GM12878 (cell line): ENCODE data around the gene JPT1. TPM values are rescaled to one million over a fixed set of nuclear protein-coding genes. Genes with fewer than 3 reads are reported as not detected.

Experiments used
- ATF7 ChIP-seq: fragments of 450-650 bp; IDR thresholded peaks from 2 replicates; pipeline ENCODE4 v1.6.1; 2016; ENCODE audit warnings: low read depth, mild to moderate bottlenecking
- BHLHE40 ChIP-seq, 2 experiments: fragments of 450-650 bp in 1 of 2; IDR thresholded peaks; 2 replicates each; pipeline ENCODE4 v1.6.1; 2011 to 2017; ENCODE audit warnings: low read depth in 2 of 2, borderline replicate concordance in 1 of 2, improper control_type of control experiment in 1 of 2, low read length in 1 of 2, mild to moderate bottlenecking in 1 of 2
- BMI1 ChIP-seq: fragments of 450-650 bp; IDR thresholded peaks from 2 replicates; pipeline ENCODE4 v1.6.1; 2016; ENCODE audit warnings: mild to moderate bottlenecking, moderate library complexity, borderline replicate concordance
- CBFB ChIP-seq: IDR thresholded peaks from 2 replicates; pipeline ENCODE4 v1.6.1; 2016; ENCODE audit warnings: antibody characterized with exemption, low read depth
- CBX3 ChIP-seq: fragments of 200-600 bp; sonication (generic); IDR thresholded peaks from 2 replicates; pipeline ENCODE4 v1.6.1; 2016; ENCODE audit warnings: low read depth, borderline replicate concordance
- CREM ChIP-seq: IDR thresholded peaks from 2 replicates; pipeline ENCODE4 v1.6.1; 2014; ENCODE audit warnings: antibody characterized with exemption, low read depth
- EED ChIP-seq: sonication (generic); IDR thresholded peaks from 2 replicates; pipeline ENCODE4 v1.6.1; 2016; ENCODE audit warnings: antibody characterized with exemption, low read depth
- HDAC6 ChIP-seq: fragments of 200-600 bp; sonication (generic); IDR thresholded peaks from one replicate; pipeline ENCODE4 v1.8.0; 2017; ENCODE audit warnings: antibody characterized with exemption; ENCODE audit not compliant: unreplicated experiment
- IKZF2 ChIP-seq, 2 experiments: fragments of 450-650 bp; IDR thresholded peaks; 2 replicates each; pipeline ENCODE4 v1.6.1; 2017; ENCODE audit warnings: mild to moderate bottlenecking in 2 of 2, moderate library complexity in 2 of 2
- KLF5 ChIP-seq: fragments of 450-650 bp; IDR thresholded peaks from 2 replicates; pipeline ENCODE4 v1.6.1; 2014; ENCODE audit warnings: mild to moderate bottlenecking; ENCODE audit not compliant: partially characterized antibody
- MEF2B ChIP-seq: fragments of 450-650 bp; IDR thresholded peaks from 2 replicates; pipeline ENCODE4 v1.6.1; 2018; ENCODE audit warnings: mild to moderate bottlenecking, moderate library complexity; ENCODE audit not compliant: partially characterized antibody, poor library complexity, severe bottlenecking
- MLLT1 ChIP-seq: fragments of 450-650 bp; IDR thresholded peaks from 2 replicates; pipeline ENCODE4 v1.6.1; 2016; ENCODE audit warnings: mild to moderate bottlenecking
- MXI1 ChIP-seq: fragments of 150-350 bp; IDR thresholded peaks from 2 replicates; pipeline ENCODE4 v1.6.1; 2011; ENCODE audit warnings: low read depth, mild to moderate bottlenecking, inconsistent platforms, low read length, improper control_type of control experiment
- POLR2AphosphoS2 ChIP-seq: IDR thresholded peaks from 2 replicates; pipeline ENCODE4 v1.6.1; 2011; ENCODE audit warnings: low read depth, mild to moderate bottlenecking, low read length, improper control_type of control experiment, moderate library complexity
- POLR2AphosphoS5 ChIP-seq: IDR thresholded peaks from 2 replicates; pipeline ENCODE4 v1.6.1; 2011; ENCODE audit warnings: mild to moderate bottlenecking, low read length, inconsistent platforms
- RAD51 ChIP-seq: fragments of 450-650 bp; IDR thresholded peaks from 2 replicates; pipeline ENCODE4 v1.6.1; 2016; ENCODE audit warnings: moderate library complexity, mild to moderate bottlenecking, inconsistent platforms
- RELA ChIP-seq: fragments of 450-650 bp; IDR thresholded peaks from 2 replicates; pipeline ENCODE4 v1.8.0; 2014; ENCODE audit warnings: borderline replicate concordance; ENCODE audit not compliant: partially characterized antibody
- SIN3A ChIP-seq: IDR thresholded peaks from 2 replicates; pipeline ENCODE4 v1.6.1; 2012; ENCODE audit warnings: low read depth, low read length, improper control_type of control experiment
- SMAD5 ChIP-seq: IDR thresholded peaks from 2 replicates; pipeline ENCODE4 v1.6.1; 2016; ENCODE audit warnings: antibody characterized with exemption, low read depth
- SP1 ChIP-seq: IDR thresholded peaks from one replicate; pipeline ENCODE4 v1.6.1; 2011; ENCODE audit warnings: low read depth, low read length
- SPI1 ChIP-seq: IDR thresholded peaks from 2 replicates; pipeline ENCODE4 v1.6.1; 2011; ENCODE audit warnings: low read depth, mild to moderate bottlenecking, low read length, moderate library complexity, borderline replicate concordance; ENCODE audit not compliant: insufficient read depth
- SRF ChIP-seq, 2 experiments: IDR thresholded peaks; 2 replicates each; pipeline ENCODE4 v1.6.1; 2011; ENCODE audit warnings: low read depth in 2 of 2, low read length in 2 of 2, mild to moderate bottlenecking in 1 of 2, moderate library complexity in 1 of 2
- TCF7 ChIP-seq: IDR thresholded peaks from 2 replicates; pipeline ENCODE4 v1.6.1; 2014; ENCODE audit warnings: antibody characterized with exemption, borderline replicate concordance
- USF2 ChIP-seq: IDR thresholded peaks from 2 replicates; pipeline ENCODE4 v1.6.1; 2011; ENCODE audit warnings: low read depth, low read length, improper control_type of control experiment, borderline replicate concordance
- WRNIP1 ChIP-seq: IDR thresholded peaks from 2 replicates; pipeline ENCODE4 v1.6.1; 2011; ENCODE audit warnings: low read depth, low read length, improper control_type of control experiment, borderline replicate concordance
- YY1 ChIP-seq: IDR thresholded peaks from 2 replicates; pipeline ENCODE4 v1.6.1; 2011; ENCODE audit warnings: low read depth, mild to moderate bottlenecking, low read length
- ZNF622 ChIP-seq: fragments of 450-650 bp; IDR thresholded peaks from 2 replicates; pipeline ENCODE4 v1.6.1; 2017; ENCODE audit warnings: mild to moderate bottlenecking, inconsistent platforms
- ZSCAN29 ChIP-seq: fragments of 450-650 bp; IDR thresholded peaks from 2 replicates; pipeline ENCODE4 v1.6.1; 2017; ENCODE audit warnings: mild to moderate bottlenecking, moderate library complexity
- polyA plus RNA-seq, 11 experiments: library from polyadenylated mRNA; depleted of rRNA in 4 of 11; unstranded in 6 of 11; stranded (reverse) in 5 of 11; fragments of >200 nt; fragmentation: Nextera tagmentation in 4 of 11; fragmentation: Illumina TruSeq in 1 of 11; extraction: Ambion mirVana in 4 of 11; extraction: Trizol in 1 of 11; gene quantifications; 1 replicate in 1 of 11; 2 replicates in 10 of 11; pipeline versions ENCODE4 v1.2.1 to v1.2.3, GENCODE V29; 2011 to 2016; ENCODE audit warnings: inconsistent platforms in 2 of 11, missing spikeins in 2 of 11, low read depth in 1 of 11
- total RNA-seq, 4 experiments: library from RNA; depleted of rRNA in 3 of 4; stranded (reverse); fragments of >200 nt in 3 of 4; fragmentation: Illumina TruSeq in 1 of 4; extraction: Trizol in 1 of 4; gene quantifications; 2 replicates each; pipeline versions ENCODE4 v1.2.1 to v1.2.3, GENCODE V29; 2013 to 2021
- TF ChIP-seq, protein P1 (sequence below): IDR thresholded peaks from 2 replicates; pipeline ENCODE4 v1.6.1; 2011; ENCODE audit warnings: low read depth, mild to moderate bottlenecking, low read length, moderate library complexity, borderline replicate concordance; ENCODE audit errors: extremely low read depth
- TF ChIP-seq, protein P2 (sequence below): fragments of 450-650 bp; IDR thresholded peaks from 2 replicates; pipeline ENCODE4 v1.6.1; 2017; ENCODE audit warnings: mild to moderate bottlenecking

The JPT1 gene
- total and polyA plus RNA-seq, 10 of the 15 experiments (the other 5 are each of a cell fraction or from before 2014, with no cell fraction given), result 79.7 to 651 (median 323) TPM

DNA sequence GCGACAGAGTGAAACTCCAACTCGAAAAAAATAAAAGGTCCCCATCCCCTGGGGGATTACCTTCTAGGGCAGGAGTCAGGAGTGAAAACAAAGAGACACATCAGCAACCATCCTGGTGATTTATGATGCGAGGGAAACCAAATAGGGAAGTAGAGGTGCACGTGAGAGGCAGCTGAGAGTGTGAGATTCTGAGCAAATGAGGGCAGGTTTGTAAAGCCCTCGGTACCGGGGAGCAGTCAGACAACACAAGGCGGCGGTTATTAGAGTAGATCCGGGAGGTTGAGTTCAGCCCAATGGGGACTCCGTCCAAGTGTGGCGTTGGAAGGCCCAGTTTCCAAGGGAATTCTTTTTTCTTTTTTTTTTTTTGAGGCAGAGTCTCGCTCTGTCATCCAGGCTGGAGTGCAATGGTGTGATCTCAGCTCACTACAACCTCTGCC lies 51.9 kb downstream of the JPT1 start (continued):
- TF ChIP-seq HDAC6 (no peak), CBX3 (no peak), MEF2B (peak; percentile 94), RAD51 (peak; percentile 65), SIN3A (no peak), BMI1 (no peak), ATF7 (peak; percentile 47; the same call in 1 of the 2 replicates), EED (peak; percentile 62; the same call in 1 of the 2 replicates), KLF5 (no peak), SPI1 (peak; percentile 41; the same call in 1 of the 2 replicates), MXI1 (no peak), USF2 (no peak), WRNIP1 (no peak), CREM (no peak), POLR2AphosphoS2 (no peak), ZNF622 (no peak), SP1 (no peak), IKZF2 (IDR thresholded peaks at IDR 0.05) (peak; percentile 92 to 94), SMAD5 (no peak), SRF (IDR thresholded peaks at IDR 0.05; ENCODE audit: low read depth in 2 of 2, low read length in 2 of 2) (0 out of 4 replicates have a peak, but pooled peaks of 1 of the 2 experiments have one; percentile 56), YY1 (no peak), CBFB (no peak), TCF7 (no peak), BHLHE40 (IDR thresholded peaks at IDR 0.05; ENCODE audit: borderline replicate concordance in 1 of 2, low read depth in 2 of 2, low read length in 1 of 2) (peak; percentile 99), RELA (no peak), MLLT1 (no peak), POLR2AphosphoS5 (no peak), ZSCAN29 (no peak)
- TF ChIP-seq, protein P1, sequence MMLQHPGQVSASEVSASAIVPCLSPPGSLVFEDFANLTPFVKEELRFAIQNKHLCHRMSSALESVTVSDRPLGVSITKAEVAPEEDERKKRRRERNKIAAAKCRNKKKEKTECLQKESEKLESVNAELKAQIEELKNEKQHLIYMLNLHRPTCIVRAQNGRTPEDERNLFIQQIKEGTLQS, result no peak
- TF ChIP-seq, protein P2, sequence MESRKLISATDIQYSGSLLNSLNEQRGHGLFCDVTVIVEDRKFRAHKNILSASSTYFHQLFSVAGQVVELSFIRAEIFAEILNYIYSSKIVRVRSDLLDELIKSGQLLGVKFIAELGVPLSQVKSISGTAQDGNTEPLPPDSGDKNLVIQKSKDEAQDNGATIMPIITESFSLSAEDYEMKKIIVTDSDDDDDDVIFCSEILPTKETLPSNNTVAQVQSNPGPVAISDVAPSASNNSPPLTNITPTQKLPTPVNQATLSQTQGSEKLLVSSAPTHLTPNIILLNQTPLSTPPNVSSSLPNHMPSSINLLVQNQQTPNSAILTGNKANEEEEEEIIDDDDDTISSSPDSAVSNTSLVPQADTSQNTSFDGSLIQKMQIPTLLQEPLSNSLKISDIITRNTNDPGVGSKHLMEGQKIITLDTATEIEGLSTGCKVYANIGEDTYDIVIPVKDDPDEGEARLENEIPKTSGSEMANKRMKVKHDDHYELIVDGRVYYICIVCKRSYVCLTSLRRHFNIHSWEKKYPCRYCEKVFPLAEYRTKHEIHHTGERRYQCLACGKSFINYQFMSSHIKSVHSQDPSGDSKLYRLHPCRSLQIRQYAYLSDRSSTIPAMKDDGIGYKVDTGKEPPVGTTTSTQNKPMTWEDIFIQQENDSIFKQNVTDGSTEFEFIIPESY, result no peak
